Upper lobe of left lung (tissue), 4 donors: Measurements from ENCODE around the gene SIK3.

Experiments
- CTCF ChIP-seq, 6 experiments: fragments of 450-650 bp in 4 of 6; fragments of 200-600 bp in 2 of 6; sonication (generic) in 2 of 6; IDR thresholded peaks; one replicate each; pipeline ENCODE4 v1.5.1; 2016 to 2019; ENCODE audit warnings: antibody characterized with exemption in 6 of 6
- EP300 ChIP-seq, 4 donors: sonication (generic); formaldehyde crosslinking; IDR thresholded peaks; one replicate each; pipeline ENCODE4 v1.5.1; 2017; ENCODE audit warnings: antibody characterized with exemption in 4 of 4, control low read depth in 2 of 4
- POLR2A ChIP-seq, 4 donors: fragments of 450-650 bp; IDR thresholded peaks; one replicate each; pipeline ENCODE4 v1.5.1; 2016 to 2017; ENCODE audit warnings: antibody characterized with exemption in 4 of 4, mild to moderate bottlenecking in 2 of 4
- POLR2AphosphoS5 ChIP-seq, 2 donors: sonication (generic); formaldehyde crosslinking; IDR thresholded peaks; one replicate each; pipeline ENCODE4 v1.5.1; 2017; ENCODE audit warnings: antibody characterized with exemption in 2 of 2

GRCh38 chr11:117022526-117022925 lies 75.7 kb downstream of the SIK3 start:
- TF ChIP-seq CTCF (IDR thresholded peaks at IDR 0.05) (no peak), POLR2A (IDR thresholded peaks at IDR 0.05) (no peak), POLR2AphosphoS5 (IDR thresholded peaks at IDR 0.05) (no peak), EP300 (IDR thresholded peaks at IDR 0.05) (no peak)
